T-helper 22 cell (primary cell): ENCODE data around the gene CA11.
"Not testable (repeated sequence)": the region's sequence is repeated elsewhere in the genome, so short reads cannot be mapped to it uniquely, and the experiment has no call there.

ENCODE experiments used
- DNase-seq: peaks from one replicate; pipeline ENCODE4 v3.0.0-alpha.2; 2020; ENCODE audit warnings: low read depth

The CA11 gene

DNA sequence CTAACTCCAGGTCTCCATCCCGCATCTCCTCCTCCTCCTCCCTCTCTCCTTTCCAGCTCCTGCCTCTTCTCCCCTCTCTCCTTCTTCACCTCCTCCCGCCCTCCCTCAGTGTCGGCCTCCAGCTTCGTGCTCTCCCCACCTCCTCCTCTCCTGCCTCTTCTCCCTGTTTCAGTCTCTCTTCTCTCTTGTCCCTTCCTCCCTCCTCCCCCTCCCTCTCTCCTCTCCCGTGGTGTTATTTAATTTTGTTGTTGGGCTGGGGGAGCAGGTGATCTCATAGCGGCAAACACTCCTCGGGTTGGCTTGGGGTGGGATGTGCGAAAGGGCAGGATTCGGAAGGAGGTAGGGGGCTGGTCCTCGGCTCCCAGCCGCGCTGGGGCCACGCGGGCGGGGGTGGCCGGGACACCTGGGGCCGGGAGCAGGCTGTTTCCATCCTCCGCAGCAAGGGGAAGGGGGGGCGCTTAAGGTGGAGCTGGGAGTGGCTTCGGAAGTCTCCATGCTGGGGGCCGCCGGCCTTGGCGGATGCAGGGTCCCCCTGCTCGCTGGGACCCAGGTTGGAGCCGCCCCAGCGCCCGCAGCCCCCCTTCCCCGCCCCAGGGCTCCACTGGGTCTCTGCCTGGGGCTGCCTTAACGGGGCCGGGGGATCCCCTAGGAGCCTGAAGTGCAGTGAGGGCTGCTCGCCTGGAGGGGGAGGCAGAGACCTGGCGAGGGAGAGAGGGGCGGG is at the start of gene CA11:
TSS of gene CA11 (minus strand) at position 187 of the 721 bp plus-strand sequence. CDS start 555 bp downstream, outside the sequence.
- peak; percentile 86 for DNase-seq

GRCh38 chr19:48693629-48694028 is 47.6 kb upstream of the CA11 start:
- DNase-seq, result not testable (repeated sequence)

DNA sequence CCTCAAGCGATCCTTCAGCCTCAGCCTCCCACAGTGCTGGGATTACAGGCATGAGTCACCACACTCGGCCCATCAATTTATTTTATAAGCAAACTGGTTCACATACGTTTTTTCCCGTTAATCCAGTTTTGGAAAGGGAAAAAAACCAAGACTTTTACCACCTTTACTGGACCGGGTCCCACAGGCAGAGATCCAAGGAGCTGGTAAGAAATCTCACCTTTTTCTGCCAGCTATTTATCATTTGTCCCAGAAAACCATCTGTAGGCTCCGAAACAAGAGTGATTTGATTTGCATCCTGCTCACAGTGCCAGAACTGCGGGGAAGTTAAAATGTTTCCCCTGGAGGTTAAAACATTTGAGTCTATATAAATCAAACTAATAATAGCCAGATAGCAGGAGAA is 43.5 kb upstream of the CA11 start:
- no peak for DNase-seq

DNA sequence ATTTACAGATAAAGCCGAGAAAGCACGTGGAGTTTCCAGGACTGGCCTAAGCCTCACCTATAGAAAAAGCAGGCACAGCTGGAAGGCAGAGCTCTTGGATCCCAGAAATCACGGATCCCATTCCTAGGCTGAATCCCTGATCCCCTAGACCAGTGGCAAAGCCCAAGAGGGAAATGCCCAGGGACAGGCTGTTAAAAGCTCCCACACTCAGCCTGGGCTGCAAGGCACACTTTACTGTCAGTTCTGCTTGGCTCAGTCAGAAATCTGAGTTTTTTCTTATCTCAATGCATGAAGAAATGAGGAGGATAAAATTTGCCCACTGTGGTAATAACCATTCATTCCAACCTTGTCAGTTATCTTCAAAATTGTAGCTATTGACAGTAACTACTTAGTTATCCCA is 41.8 kb upstream of the CA11 start:
- DNase-seq, result no peak

DNA sequence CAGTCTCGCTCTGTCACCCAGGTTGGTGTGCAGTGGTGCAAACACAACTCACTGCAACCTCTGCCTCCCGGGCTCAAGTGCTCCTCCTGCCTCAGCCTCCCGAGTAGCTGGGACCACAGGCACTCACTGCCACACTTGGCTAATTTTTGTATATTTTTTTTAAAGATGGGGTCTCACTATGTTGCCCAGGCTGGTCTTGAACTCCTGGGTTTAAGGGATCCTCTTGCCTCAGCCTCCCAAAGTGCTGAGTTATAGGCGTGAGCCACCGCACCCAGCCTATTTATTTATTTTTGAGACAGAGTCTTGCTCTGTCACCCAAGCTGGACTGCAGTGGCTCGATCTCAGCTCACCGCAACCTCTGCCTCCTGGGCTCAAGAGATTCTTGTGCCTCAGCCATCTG is 40.6 kb upstream of the CA11 start:
- not testable (repeated sequence) for DNase-seq

GRCh38 chr19:48686088-48686487 is 40.1 kb upstream of the CA11 start:
- DNase-seq, result no peak

- no peak for DNase-seq
These were observed 39.6 kb upstream of the CA11 start for GRCh38 chr19:48685583-48685982.

- no peak for DNase-seq
These were observed 37.4 kb upstream of the CA11 start for GRCh38 chr19:48683349-48683748.

DNA sequence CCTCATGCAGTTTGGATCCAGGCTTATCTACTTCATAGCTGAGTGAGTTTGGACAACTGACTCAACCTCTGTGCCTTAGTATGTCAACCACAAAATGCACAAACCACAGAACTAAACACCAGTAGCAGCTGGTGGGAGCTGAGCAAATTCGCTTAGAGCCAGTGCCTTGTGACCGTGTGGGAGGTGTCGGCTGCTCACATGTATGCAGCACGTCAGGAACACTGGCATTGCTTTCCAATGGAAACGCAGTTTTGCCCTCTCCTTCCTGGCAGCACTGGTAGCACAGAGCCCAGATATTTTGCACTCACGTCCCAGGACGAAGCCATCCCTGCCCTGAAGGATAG is 35.1 kb upstream of the CA11 start:
- no peak for DNase-seq

DNA sequence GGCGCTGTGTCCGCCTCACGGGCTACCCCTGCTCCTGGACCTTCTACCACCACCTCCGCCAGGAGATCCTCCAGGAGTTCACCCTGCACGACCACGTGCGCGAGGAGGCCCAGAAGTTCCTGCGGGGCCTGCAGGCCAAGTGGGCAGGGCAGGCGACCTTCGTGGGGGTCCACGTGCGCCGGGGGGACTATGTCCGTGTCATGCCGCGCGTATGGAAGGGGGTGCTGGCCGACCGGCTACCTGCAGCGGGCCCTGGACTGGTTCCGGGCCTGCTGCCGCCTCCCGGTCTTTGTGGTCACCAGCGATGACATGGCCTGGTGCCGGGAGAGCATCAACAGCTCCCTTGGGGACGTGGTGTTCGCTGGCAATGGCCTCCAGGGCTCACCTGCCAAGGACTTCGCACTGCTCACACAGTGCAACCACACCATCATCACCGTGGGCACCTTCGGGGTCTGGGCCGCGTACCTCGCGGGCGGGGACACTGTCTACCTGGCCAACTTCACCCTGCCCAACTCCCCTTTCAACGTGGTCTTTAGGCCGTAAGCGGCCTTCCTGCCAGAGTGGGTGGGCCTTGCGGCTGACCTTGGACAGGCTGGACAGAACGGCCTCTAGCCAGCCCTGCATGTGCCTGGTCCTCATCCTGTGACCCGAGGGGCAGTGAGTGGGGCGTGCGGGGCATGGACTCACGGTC is 34.6 kb upstream of the CA11 start:
- DNase-seq, result no peak

DNA sequence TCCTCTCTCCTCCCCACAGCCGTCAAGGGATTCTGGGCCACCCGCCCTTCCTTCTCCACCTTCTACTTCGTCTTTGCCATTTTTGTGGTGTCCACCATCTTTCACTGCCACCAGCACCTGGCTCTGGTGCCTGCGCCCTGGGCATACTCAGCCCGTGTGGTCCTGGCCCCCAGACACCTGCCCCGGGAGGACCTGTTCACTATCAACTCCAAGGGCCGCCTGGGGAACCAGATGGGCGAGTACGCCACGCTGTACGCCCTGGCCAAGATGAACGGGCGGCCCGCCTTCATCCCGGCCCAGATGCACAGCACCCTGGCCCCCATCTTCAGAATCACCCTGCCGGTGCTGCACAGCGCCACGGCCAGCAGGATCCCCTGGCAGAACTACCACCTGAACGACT is 34.0 kb upstream of the CA11 start:
- DNase-seq, result not testable (repeated sequence)

DNA sequence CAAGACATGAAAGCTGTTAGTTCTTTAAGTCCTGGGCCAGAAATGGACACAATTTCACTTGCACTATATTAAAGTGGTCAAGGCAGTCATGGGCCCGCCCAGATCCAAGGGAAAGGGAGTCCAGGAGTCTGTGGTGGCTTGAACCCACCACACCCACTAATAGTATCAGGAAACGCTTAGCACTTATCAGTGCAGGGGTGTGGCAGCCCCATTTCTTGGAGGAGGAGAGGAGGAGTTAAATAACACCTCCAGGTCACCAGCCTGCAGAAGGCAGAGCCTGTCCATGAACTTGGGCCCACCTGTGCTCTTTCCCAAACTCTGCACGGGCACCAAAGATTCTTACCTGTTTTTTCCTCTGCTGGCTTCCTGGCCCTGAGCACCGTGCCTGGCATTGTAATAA is 32.2 kb upstream of the CA11 start:
- no peak for DNase-seq

- DNase-seq, result no peak
These were observed 30.9 kb upstream of the CA11 start for GRCh38 chr19:48676887-48677286.

- DNase-seq, result no peak
These were observed 30.5 kb upstream of the CA11 start for GRCh38 chr19:48676487-48676886.

DNA sequence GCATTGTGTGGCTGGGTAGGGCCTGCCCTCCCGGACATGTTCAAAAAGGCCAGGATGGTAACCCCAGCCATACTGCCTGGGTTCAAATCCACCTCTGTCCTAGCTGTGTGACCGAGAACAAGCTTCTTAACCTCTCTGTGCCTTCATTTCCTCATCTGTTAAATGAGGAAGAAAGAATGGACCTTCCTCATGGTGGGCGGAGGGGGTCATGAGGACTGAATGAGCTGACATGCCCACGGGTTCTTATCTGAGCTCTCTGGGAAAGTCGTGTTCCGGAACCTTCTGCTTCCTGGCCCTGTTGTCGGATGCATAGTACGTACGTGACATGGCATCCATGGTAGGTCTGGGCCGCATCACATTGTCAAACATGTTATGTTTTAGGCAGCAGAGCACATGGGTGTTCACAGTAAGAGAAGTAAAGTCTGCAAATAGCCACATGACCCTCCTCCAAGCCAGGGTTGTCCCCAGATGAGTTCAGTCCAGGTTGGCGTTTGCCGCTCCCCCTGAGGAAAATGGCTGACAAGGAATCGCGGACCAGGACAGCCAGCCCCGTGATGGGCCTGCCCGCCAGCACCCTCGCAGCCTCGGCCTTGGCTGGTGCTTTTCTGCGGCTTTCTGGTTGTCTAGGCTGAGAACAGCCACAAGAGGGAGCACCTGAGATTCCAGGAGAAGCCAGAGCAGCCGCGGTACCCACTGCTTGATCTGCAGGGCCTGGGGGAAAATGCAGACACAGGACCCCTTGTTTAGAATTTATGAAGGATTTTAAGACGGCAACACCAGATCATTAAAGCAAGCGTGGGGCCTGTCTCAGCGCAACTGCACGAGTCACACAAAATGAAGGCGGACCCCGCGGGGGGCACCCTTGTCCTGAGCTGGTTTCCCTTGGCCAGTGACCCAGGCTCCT is 29.2 kb upstream of the CA11 start:
- DNase-seq, result peak; percentile 47

DNA sequence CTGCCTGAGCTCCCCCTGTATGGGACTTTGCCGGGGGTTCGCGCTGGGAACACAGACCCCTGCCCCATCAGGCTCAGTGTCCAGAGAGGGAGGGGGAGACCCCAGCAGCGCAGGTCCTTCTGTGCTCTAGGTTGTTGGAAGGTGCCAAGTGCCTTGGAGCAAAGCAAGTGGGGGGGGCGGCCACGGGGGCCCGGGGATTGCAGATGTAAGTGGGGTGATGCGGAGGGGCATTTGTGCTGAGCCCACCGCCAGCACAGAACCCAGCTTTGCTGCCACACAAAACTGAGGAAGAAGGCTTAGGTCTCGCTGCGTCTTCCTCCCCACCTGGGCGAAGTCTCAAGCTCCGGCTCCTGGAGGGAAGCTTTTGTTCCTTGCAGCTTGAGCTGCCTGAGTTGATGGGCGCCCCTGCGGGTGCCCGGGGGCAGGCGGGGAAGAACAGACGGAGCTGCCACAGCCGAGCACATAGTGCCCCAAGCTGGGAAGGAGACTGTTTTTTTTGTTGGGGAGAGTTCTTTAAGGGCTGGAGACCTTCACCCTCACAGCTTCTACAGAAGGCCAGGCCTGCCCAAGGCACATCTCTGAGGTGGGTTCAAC is 28.3 kb upstream of the CA11 start:
- no peak for DNase-seq

DNA sequence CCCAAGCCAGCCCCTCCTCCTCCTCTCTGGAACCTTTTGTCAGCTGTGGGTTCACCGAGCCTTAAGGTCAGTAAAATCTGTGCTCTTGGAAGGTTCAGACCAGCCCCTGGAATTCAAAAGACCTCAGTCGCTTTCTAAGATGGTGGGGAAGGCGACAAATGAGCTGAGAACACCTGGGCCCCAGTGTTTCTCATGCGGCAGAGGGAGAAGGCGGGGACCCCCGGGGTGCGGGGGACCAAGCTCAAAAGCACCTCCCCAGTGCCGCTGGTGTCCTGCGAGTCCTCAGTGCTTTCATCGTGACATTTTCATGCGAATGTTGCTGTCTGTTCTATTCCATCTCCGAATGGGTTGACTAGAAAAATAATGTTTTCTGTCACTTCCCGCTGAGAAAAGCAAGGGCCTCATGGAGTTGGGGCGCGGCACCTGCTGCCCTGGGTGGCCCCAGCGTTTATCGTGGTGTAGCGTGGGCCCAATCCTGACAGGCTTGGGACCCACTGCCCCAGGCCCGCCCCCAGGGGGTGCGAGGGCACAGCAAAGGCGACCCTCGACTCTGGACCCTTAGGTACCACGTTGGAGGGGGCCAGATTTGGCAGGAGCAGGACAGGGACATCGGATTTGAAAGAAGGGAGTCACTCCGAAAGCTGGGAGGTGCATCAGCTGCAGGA is 27.6 kb upstream of the CA11 start:
- no peak for DNase-seq

DNA sequence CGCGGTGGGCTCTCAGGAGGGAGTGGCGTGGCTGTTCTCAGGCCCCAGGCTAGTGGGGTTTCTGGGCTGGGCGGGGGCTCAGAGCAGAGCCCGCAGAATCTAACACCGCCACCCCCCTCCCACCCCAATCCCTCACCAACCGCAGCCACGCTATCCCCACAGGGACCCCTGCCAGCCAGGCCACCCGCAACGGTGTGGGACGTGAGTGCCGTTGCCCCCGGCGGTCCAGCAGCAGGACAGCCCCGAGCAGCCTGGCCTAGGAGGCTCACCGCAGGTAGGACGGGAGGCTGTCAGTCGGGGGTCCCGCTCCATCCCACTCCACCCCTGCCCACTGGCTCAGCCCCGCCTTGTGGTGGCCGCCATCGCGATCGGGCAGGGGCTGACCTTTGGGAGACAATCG is 27.0 kb upstream of the CA11 start, which contains the start of gene NTN5:
TSS of gene NTN5 (minus strand) at position 24 of the 400 bp plus-strand sequence. CDS start 2,031 bp downstream, outside the sequence.
- no peak for DNase-seq

- DNase-seq, result no peak
These were observed 25.5 kb upstream of the CA11 start for GRCh38 chr19:48671446-48671995.

GRCh38 chr19:48670699-48671445 is 24.9 kb upstream of the CA11 start:
- DNase-seq, result no peak
